ENCODE results near the gene SCUBE2.

GRCh38 chr11:9008661-9009060, 82.7 kb downstream of the SCUBE2 start:
- no peak for TF ChIP-seq POLR2A (IDR thresholded peaks at IDR 0.05)
- TF ChIP-seq CTCF (IDR thresholded peaks at IDR 0.05): no peak
